Measurements from ENCODE around the gene ZNF385B.

- TF ChIP-seq CTCF (IDR thresholded peaks at IDR 0.05) (no peak), POLR2A (IDR thresholded peaks at IDR 0.05) (no peak)
Observed at GRCh38 chr2:179686718-179687342, 174.6 kb downstream of the ZNF385B start.

All from heart left ventricle (tissue), 13 donors.